ENCODE measurements around the gene SNCAIP.

DNA sequence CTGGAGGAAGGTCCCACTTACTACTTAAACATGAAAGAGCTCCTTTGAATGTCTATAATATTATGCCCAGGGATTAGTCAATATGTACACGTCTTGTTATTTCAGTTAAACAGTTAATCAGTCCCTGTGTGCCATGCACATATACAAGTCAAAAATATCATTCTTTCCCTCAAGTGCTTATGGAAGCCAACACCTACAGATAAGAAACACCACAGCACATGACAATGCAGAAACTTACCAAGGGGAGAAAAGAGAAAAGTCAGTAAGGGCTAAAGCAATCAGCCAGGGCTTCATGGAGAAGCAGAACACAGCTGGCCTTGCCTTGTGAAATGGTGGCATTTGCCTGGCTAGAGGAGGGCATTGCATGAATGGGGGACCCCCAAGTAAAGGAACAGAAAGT, 88.3 kb downstream of the SNCAIP start:
- TF ChIP-seq, protein P1, sequence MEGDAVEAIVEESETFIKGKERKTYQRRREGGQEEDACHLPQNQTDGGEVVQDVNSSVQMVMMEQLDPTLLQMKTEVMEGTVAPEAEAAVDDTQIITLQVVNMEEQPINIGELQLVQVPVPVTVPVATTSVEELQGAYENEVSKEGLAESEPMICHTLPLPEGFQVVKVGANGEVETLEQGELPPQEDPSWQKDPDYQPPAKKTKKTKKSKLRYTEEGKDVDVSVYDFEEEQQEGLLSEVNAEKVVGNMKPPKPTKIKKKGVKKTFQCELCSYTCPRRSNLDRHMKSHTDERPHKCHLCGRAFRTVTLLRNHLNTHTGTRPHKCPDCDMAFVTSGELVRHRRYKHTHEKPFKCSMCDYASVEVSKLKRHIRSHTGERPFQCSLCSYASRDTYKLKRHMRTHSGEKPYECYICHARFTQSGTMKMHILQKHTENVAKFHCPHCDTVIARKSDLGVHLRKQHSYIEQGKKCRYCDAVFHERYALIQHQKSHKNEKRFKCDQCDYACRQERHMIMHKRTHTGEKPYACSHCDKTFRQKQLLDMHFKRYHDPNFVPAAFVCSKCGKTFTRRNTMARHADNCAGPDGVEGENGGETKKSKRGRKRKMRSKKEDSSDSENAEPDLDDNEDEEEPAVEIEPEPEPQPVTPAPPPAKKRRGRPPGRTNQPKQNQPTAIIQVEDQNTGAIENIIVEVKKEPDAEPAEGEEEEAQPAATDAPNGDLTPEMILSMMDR (conservative IDR thresholded peaks at IDR 0.05 in 1 of 2, IDR thresholded peaks at IDR 0.05 in 1 of 2; ENCODE audit: extremely low read depth in 1 of 2, insufficient read depth in 1 of 2, low read depth in 1 of 2, low read length in 2 of 2) = no peak
- no peak for TF ChIP-seq EZH2 (IDR thresholded peaks at IDR 0.05; ENCODE audit: borderline replicate concordance, low read length)

Data from mammary epithelial cell (primary cell).